ENCODE measurements around the gene ENGASE. TPM values are rescaled to one million over a fixed set of nuclear protein-coding genes. Genes with fewer than 3 reads are reported as not detected.

The ENGASE gene
- total and polyA plus RNA-seq, 2 experiments from 2014 or later: 9.0 to 27.1 TPM

GRCh38 chr17:79112471-79112870, 37.8 kb downstream of the ENGASE start:
- H3K27ac ChIP-seq (ENCODE audit: low read depth): no peak overlapping the region
- Mint-ChIP-seq H3K4me3 (no peak overlapping the region), H3K36me3 (ENCODE audit: low read depth) (no peaks in the 10 kb centered on the region), H3K27ac (no peak overlapping the region), H3K9me3 (no peaks in the 10 kb centered on the region), H3K4me1 (peaks cover 3% of the 10 kb centered on the region; the same call in 2 of the 3 replicates), H3K27me3 (ENCODE audit: insufficient read depth, low read depth, poor library complexity) (peaks cover 13% of the 10 kb centered on the region)
- H3K79me2 ChIP-seq (replicated peaks; ENCODE audit: insufficient read depth): no peaks in the 10 kb centered on the region
- peaks cover 6% of the 10 kb centered on the region; the same call in 1 of the 2 replicates for H4K20me1 ChIP-seq (replicated peaks; ENCODE audit: insufficient read depth)
- no peaks in the 10 kb centered on the region for H3F3A ChIP-seq (replicated peaks; ENCODE audit: low read depth)
- no peaks in the 10 kb centered on the region for H3K4me1 ChIP-seq (ENCODE audit: insufficient read depth)
- no peak overlapping the region for H3K4me2 ChIP-seq
- TF ChIP-seq STAT1 (IDR thresholded peaks at IDR 0.05; ENCODE audit: unreplicated experiment) (no peak), EZH2 (IDR thresholded peaks at IDR 0.05; ENCODE audit: low read depth, unreplicated experiment) (no peak), POLR2AphosphoS5 (IDR thresholded peaks at IDR 0.05; ENCODE audit: low read depth) (no peak), REST (IDR thresholded peaks at IDR 0.05; ENCODE audit: unreplicated experiment) (no peak), ZNF114 (CRISPR knock-in tag; IDR thresholded peaks at IDR 0.05) (no peak), ZNF462 (CRISPR knock-in tag; IDR thresholded peaks at IDR 0.05) (no peak), CTCF (conservative IDR thresholded peaks at IDR 0.05; ENCODE audit: low read depth in 2 of 2) (no peak), ZNF331 (CRISPR knock-in tag; IDR thresholded peaks at IDR 0.05; ENCODE audit: low read depth) (no peak), CREB1 (CRISPR knock-in tag; IDR thresholded peaks at IDR 0.05; ENCODE audit: low read depth) (no peak), JUNB (IDR thresholded peaks at IDR 0.05; ENCODE audit: unreplicated experiment) (no peak), NANOG (IDR thresholded peaks at IDR 0.05; ENCODE audit: borderline replicate concordance) (no peak), ETS1 (IDR thresholded peaks at IDR 0.05) (no peak), EZH2phosphoT487 (IDR thresholded peaks at IDR 0.05; ENCODE audit: unreplicated experiment) (no peak)
- no peak overlapping the region for H3K4me3 ChIP-seq
- H2AFZ ChIP-seq: no peak overlapping the region
- ATAC-seq (no peak), DNase-seq (ENCODE audit: low spot score) (no peak)
- H3K27me3 ChIP-seq (ENCODE audit: insufficient read depth): no peaks in the 10 kb centered on the region
- no peaks in the 10 kb centered on the region for H3K9me2 ChIP-seq (ENCODE audit: insufficient read depth)
- no peaks in the 10 kb centered on the region for H3K36me3 ChIP-seq (ENCODE audit: insufficient read depth)

Data from GM23338 (cell line).